OCI-LY1 (cell line): ENCODE measurements around the gene ARL8B.

Experiments used
- H2AFZ ChIP-seq: fragments of 200-600 bp; sonication (generic), shearing (Covaris generic); 2 replicates; pipeline ENCODE4 v1.6.0; 2014; ENCODE audit warnings: antibody characterized with exemption, mild to moderate bottlenecking, low read length
- H3F3A ChIP-seq: fragments of 200-600 bp; sonication (generic), shearing (Covaris generic); 2 replicates; pipeline ENCODE4 v1.6.0; 2014; ENCODE audit warnings: mild to moderate bottlenecking, antibody characterized with exemption, low read length, moderate library complexity; ENCODE audit not compliant: insufficient read depth
- H3K27ac ChIP-seq: fragments of 200-600 bp; sonication (generic); 2 replicates; pipeline ENCODE4 v1.5.1; 2014; ENCODE audit warnings: low read length, mixed run types, mild to moderate bottlenecking, low read depth; ENCODE audit not compliant: poor library complexity, severe bottlenecking
- H3K27me3 ChIP-seq: fragments of 200-600 bp; sonication (generic); 2 replicates; pipeline ENCODE4 v1.6.0; 2014; ENCODE audit warnings: antibody characterized with exemption, mild to moderate bottlenecking, low read length, moderate library complexity; ENCODE audit not compliant: insufficient read depth
- H3K36me3 ChIP-seq: fragments of 200-600 bp; sonication (generic); 2 replicates; pipeline ENCODE4 v1.6.1; 2014; ENCODE audit warnings: mild to moderate bottlenecking, antibody characterized with exemption, low read length, moderate library complexity, mixed read lengths; ENCODE audit not compliant: insufficient read depth
- H3K4me1 ChIP-seq: fragments of 200-600 bp; sonication (generic); 2 replicates; pipeline ENCODE4 v1.5.1; 2014; ENCODE audit warnings: mild to moderate bottlenecking, low read length, moderate library complexity; ENCODE audit not compliant: insufficient read depth, severe bottlenecking
- H3K4me2 ChIP-seq: fragments of 200-600 bp; sonication (generic), shearing (Covaris generic); 2 replicates; pipeline ENCODE4 v1.6.1; 2014; ENCODE audit warnings: low read length
- H3K4me3 ChIP-seq: fragments of 200-600 bp; sonication (generic); 2 replicates; pipeline ENCODE4 v1.5.1; 2014; ENCODE audit warnings: low read length, low read depth, mild to moderate bottlenecking, mixed read lengths; ENCODE audit not compliant: poor library complexity, severe bottlenecking
- H3K79me2 ChIP-seq: fragments of 200-600 bp; shearing (Covaris generic); 2 replicates; pipeline ENCODE4 v1.6.1; 2016; ENCODE audit warnings: mixed run types, low read length, mixed read lengths; ENCODE audit not compliant: insufficient read depth
- H3K9ac ChIP-seq: fragments of 200-600 bp; sonication (generic), shearing (Covaris generic); 2 replicates; pipeline ENCODE4 v1.6.1; 2014; ENCODE audit warnings: mild to moderate bottlenecking, low read length, mixed read lengths
- H3K9me2 ChIP-seq: fragments of 200-600 bp; sonication (generic), shearing (Covaris generic); 2 replicates; pipeline ENCODE4 v1.6.1; 2014; ENCODE audit warnings: low read depth, mild to moderate bottlenecking, low read length, mixed read lengths
- H3K9me3 ChIP-seq: fragments of 200-600 bp; shearing (Covaris generic); 2 replicates; pipeline ENCODE4 v1.6.1; 2014; ENCODE audit warnings: low read length, mixed read lengths
- H4K20me1 ChIP-seq: fragments of 200-600 bp; sonication (generic), shearing (Covaris generic); 2 replicates; pipeline ENCODE4 v1.6.0; 2016; ENCODE audit warnings: mild to moderate bottlenecking, low read length; ENCODE audit not compliant: insufficient read depth
- CTCF ChIP-seq: fragments of 200-600 bp; sonication (generic), shearing (Covaris generic); IDR thresholded peaks from 2 replicates; pipeline ENCODE4 v1.5.1; 2017; ENCODE audit warnings: mild to moderate bottlenecking, antibody characterized with exemption, low read length, moderate library complexity, mixed read lengths
- EZH2 ChIP-seq: fragments of 200-600 bp; sonication (generic), shearing (Covaris generic); IDR thresholded peaks from 2 replicates; pipeline ENCODE4 v1.8.0; 2017; ENCODE audit warnings: borderline replicate concordance, mixed run types, mild to moderate bottlenecking, antibody characterized with exemption, low read length, moderate library complexity, mixed read lengths

The ARL8B gene

GRCh38 chr3:5084224-5084623, 37.9 kb upstream of the ARL8B start:
- no peak overlapping the region for H2AFZ ChIP-seq

DNA sequence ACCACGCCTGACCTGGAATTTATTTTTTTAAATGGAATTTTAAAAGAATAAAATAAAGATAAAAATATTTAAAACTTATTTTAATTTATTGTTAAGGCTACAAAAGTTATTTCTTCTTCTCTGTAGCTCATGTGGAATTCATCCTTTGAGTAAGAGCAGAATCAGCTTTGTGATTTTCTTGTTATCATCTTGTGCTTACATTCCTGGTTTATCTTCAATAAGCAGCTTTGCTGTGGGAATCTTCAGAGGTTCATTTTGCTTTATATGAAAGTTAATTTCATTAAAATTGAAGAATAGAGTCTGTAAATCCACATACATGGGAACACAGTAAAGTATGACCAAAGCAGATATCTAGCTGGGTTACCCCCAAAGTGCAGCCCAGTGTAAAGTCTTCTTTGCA, 35.4 kb upstream of the ARL8B start:
- Histone ChIP-seq H3K79me2 (no peaks in the 10 kb centered on the region), H3K4me3 (no peak overlapping the region), H3K9me3 (no peaks in the 10 kb centered on the region), H3K4me1 (no peaks in the 10 kb centered on the region), H3K9me2 (no peaks in the 10 kb centered on the region), H2AFZ (no peak overlapping the region), H3K9ac (no peak overlapping the region), H3F3A (no peaks in the 10 kb centered on the region), H3K4me2 (no peak overlapping the region), H4K20me1 (no peaks in the 10 kb centered on the region), H3K27ac (no peak overlapping the region), H3K27me3 (peaks cover 4% of the 10 kb centered on the region; the same call in 1 of the 2 replicates), H3K36me3 (no peaks in the 10 kb centered on the region)
- no peak for TF ChIP-seq CTCF

More at GRCh38 chr3:5084224-5084623, 37.9 kb upstream of the ARL8B start:
- Histone ChIP-seq H3K9ac (no peak overlapping the region), H3K9me3 (no peaks in the 10 kb centered on the region), H3K4me3 (no peak overlapping the region), H3K9me2 (no peaks in the 10 kb centered on the region), H3F3A (no peaks in the 10 kb centered on the region), H4K20me1 (no peaks in the 10 kb centered on the region), H3K36me3 (no peaks in the 10 kb centered on the region), H3K27ac (no peak overlapping the region), H3K79me2 (no peaks in the 10 kb centered on the region), H3K4me1 (no peaks in the 10 kb centered on the region), H3K27me3 (no peaks in the 10 kb centered on the region), H3K4me2 (no peak overlapping the region)
- no peak for TF ChIP-seq CTCF
- no peak for TF ChIP-seq EZH2

GRCh38 chr3:5087209-5087608, 34.9 kb upstream of the ARL8B start:
- Histone ChIP-seq H3K9me3 (no peaks in the 10 kb centered on the region), H3K9ac (no peak overlapping the region), H3K4me3 (no peak overlapping the region), H3K4me2 (no peak overlapping the region), H3K27ac (no peak overlapping the region), H3K36me3 (no peaks in the 10 kb centered on the region), H3K27me3 (peaks cover 4% of the 10 kb centered on the region; the same call in 1 of the 2 replicates), H3K4me1 (no peaks in the 10 kb centered on the region), H3K79me2 (no peaks in the 10 kb centered on the region), H3K9me2 (no peaks in the 10 kb centered on the region), H2AFZ (no peak overlapping the region), H4K20me1 (no peaks in the 10 kb centered on the region), H3F3A (no peaks in the 10 kb centered on the region)
- TF ChIP-seq EZH2 = no peak
- TF ChIP-seq CTCF = no peak
